T47D (cell line): ENCODE data around the gene CORO2B.

Experiments used
- DNase-seq, 2 experiments: peaks; one replicate each; pipeline versions ENCODE4 v3.0.0 to v3.0.0-alpha.2; 2011 to 2012; ENCODE audit warnings: low read depth in 1 of 2, low spot score in 1 of 2
- JUND ChIP-seq: IDR thresholded peaks from 2 replicates; pipeline ENCODE4 v1.6.1; 2012; ENCODE audit warnings: low read depth
- in situ Hi-C: cut with HindIII; loops from 2 replicates; pipeline ENCODE4 v1.10.0; 2016; ENCODE audit warnings: low sequenced_read_pairs, low pct_unique_long_range_greater_than_20kb

The CORO2B gene

GRCh38 chr15:68614286-68615035, 35.7 kb downstream of the CORO2B start:
- no peak for DNase-seq
- TF ChIP-seq JUND, result no peak
- in situ Hi-C loops, result no loop called here

GRCh38 chr15:68615301-68615700, 36.5 kb downstream of the CORO2B start:
- in situ Hi-C loops, result no loop called here
- DNase-seq, result no peak
- no peak for TF ChIP-seq JUND

GRCh38 chr15:68615811-68616210, 37.0 kb downstream of the CORO2B start:
- no peak for TF ChIP-seq JUND
- DNase-seq, result no peak
- in situ Hi-C loops, result no loop called here

GRCh38 chr15:68616397-68616796, 37.6 kb downstream of the CORO2B start:
- DNase-seq, result no peak
- no peak for TF ChIP-seq JUND
- in situ Hi-C loops, result no loop called here

GRCh38 chr15:68617001-68617400, 38.2 kb downstream of the CORO2B start:
- TF ChIP-seq JUND, result no peak
- in situ Hi-C loops, result no loop called here
- DNase-seq, result no peak

- no peak for DNase-seq
- in situ Hi-C loops, result no loop called here
- TF ChIP-seq JUND, result no peak
These were observed 39.0 kb downstream of the CORO2B start for GRCh38 chr15:68617777-68618176.

GRCh38 chr15:68618394-68618793, 39.6 kb downstream of the CORO2B start:
- DNase-seq, result no peak
- TF ChIP-seq JUND, result no peak
- in situ Hi-C loops, result no loop called here

- in situ Hi-C loops, result no loop called here
- TF ChIP-seq JUND, result no peak
- no peak for DNase-seq
These were observed 40.3 kb downstream of the CORO2B start for GRCh38 chr15:68618908-68619698.

GRCh38 chr15:68620721-68621527, 42.1 kb downstream of the CORO2B start:
- DNase-seq, result no peak
- in situ Hi-C loops, result no loop called here
- TF ChIP-seq JUND, result no peak

- TF ChIP-seq JUND, result no peak
- DNase-seq, result no peak
- in situ Hi-C loops, result no loop called here
These were observed 42.7 kb downstream of the CORO2B start for GRCh38 chr15:68621535-68621934.

GRCh38 chr15:68623301-68623892, 44.6 kb downstream of the CORO2B start:
- DNase-seq, result no peak
- in situ Hi-C loops, result no loop called here
- TF ChIP-seq JUND, result no peak

- no peak for TF ChIP-seq JUND
- DNase-seq, result no peak
- in situ Hi-C loops, result no loop called here
These were observed 47.1 kb downstream of the CORO2B start for GRCh38 chr15:68625853-68626252.

- in situ Hi-C loops, result no loop called here
- TF ChIP-seq JUND, result no peak
- no peak for DNase-seq
These were observed 47.5 kb downstream of the CORO2B start for GRCh38 chr15:68626283-68626682.
